GM10847 (cell line): ENCODE results near the gene CNEP1R1.

Experiments
- POLR2A ChIP-seq: IDR thresholded peaks from 2 replicates; pipeline ENCODE4 v1.6.1; 2011; ENCODE audit not compliant: insufficient read length; ENCODE audit errors: extremely low read depth

Gene CNEP1R1

GRCh38 chr16:50006964-50007363, 18.1 kb upstream of the CNEP1R1 start:
- TF ChIP-seq POLR2A, result no peak

GRCh38 chr16:50007744-50008143, 17.3 kb upstream of the CNEP1R1 start:
- no peak for TF ChIP-seq POLR2A

GRCh38 chr16:50010212-50010611, 14.8 kb upstream of the CNEP1R1 start:
- no peak for TF ChIP-seq POLR2A

- no peak for TF ChIP-seq POLR2A
Observed at GRCh38 chr16:50011707-50012106, 13.3 kb upstream of the CNEP1R1 start.

- no peak for TF ChIP-seq POLR2A
Observed at GRCh38 chr16:50012182-50012581, 12.8 kb upstream of the CNEP1R1 start.

GRCh38 chr16:50015631-50016030, 9.4 kb upstream of the CNEP1R1 start:
- no peak for TF ChIP-seq POLR2A

- no peak for TF ChIP-seq POLR2A
Observed at GRCh38 chr16:50017553-50017952, 7.5 kb upstream of the CNEP1R1 start.

GRCh38 chr16:50021544-50021943, 3.5 kb upstream of the CNEP1R1 start:
- TF ChIP-seq POLR2A, result no peak

GRCh38 chr16:50023641-50024040, 1.4 kb upstream of the CNEP1R1 start:
- TF ChIP-seq POLR2A, result no peak

GRCh38 chr16:50024207-50024606, 818 bp upstream of the CNEP1R1 start:
- no peak for TF ChIP-seq POLR2A

- TF ChIP-seq POLR2A, result no peak
Observed at GRCh38 chr16:50025537-50025931, 509 bp downstream of the CNEP1R1 start.

GRCh38 chr16:50027829-50028228, 2.8 kb downstream of the CNEP1R1 start:
- no peak for TF ChIP-seq POLR2A

GRCh38 chr16:50035468-50035992, 10.5 kb downstream of the CNEP1R1 start:
- TF ChIP-seq POLR2A, result no peak

- TF ChIP-seq POLR2A, result no peak
Observed at GRCh38 chr16:50036426-50036825, 11.4 kb downstream of the CNEP1R1 start.

GRCh38 chr16:50037662-50038220, 12.7 kb downstream of the CNEP1R1 start:
- TF ChIP-seq POLR2A, result no peak

GRCh38 chr16:50038286-50038685, 13.3 kb downstream of the CNEP1R1 start:
- TF ChIP-seq POLR2A, result no peak
